ENCODE results near the gene PTPRN2.

Gene PTPRN2

DNA sequence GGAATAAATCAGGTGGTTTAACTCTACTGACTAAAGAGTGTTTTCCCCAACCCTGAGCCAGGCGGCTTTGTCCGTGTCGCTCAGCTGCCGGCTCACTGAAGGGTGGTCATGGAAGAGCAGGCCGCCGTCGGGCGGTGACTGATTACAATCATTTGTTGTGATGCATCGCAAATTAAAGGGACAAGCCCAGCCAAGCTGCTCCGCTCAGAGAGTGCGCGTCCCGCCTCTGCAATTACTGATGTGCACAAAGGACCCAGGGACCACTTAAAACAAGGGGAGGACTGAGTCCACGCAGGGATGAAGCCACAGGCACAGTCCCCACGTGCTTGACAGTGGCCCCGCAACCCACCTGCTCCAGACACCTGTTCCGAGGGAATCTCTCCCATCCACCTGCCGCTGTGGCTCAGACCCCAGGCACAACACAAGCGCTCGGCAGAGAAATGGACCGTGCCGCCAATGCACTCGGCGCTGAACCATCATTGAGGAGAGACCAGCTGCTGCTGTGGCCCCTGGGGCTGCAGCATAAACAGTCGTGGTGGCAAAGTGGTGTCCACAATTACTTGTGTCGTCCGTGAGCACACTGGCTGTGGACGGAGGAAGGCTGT is 526.5 kb downstream of the PTPRN2 start:
- TF ChIP-seq, protein P1, sequence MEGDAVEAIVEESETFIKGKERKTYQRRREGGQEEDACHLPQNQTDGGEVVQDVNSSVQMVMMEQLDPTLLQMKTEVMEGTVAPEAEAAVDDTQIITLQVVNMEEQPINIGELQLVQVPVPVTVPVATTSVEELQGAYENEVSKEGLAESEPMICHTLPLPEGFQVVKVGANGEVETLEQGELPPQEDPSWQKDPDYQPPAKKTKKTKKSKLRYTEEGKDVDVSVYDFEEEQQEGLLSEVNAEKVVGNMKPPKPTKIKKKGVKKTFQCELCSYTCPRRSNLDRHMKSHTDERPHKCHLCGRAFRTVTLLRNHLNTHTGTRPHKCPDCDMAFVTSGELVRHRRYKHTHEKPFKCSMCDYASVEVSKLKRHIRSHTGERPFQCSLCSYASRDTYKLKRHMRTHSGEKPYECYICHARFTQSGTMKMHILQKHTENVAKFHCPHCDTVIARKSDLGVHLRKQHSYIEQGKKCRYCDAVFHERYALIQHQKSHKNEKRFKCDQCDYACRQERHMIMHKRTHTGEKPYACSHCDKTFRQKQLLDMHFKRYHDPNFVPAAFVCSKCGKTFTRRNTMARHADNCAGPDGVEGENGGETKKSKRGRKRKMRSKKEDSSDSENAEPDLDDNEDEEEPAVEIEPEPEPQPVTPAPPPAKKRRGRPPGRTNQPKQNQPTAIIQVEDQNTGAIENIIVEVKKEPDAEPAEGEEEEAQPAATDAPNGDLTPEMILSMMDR (IDR thresholded peaks at IDR 0.05; ENCODE audit: low read depth, low read length): no peak
- DNase-seq (ENCODE audit: extremely low read depth, low read depth): no peak

DNA sequence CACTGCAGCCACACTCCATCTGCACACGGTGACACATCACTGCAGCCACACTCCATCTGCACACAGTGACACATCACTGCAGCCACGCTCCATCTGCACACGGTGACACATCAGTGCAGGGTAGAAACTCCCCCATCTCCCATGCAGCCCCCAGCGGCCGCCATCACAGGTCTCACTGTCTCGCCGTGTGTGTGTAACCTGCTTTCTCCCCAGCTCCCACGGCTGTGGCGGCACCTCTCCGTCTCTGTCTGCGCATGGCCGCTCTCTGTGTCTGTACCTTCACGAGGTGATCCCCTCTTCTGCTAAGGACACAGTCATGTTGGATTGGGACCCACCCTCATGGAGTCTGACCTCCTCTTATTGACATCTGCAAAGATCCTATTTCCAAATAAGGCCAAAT is 527.4 kb downstream of the PTPRN2 start:
- DNase-seq (ENCODE audit: extremely low read depth, low read depth): no peak
- TF ChIP-seq, protein P1 (IDR thresholded peaks at IDR 0.05; ENCODE audit: low read depth, low read length): no peak

DNA sequence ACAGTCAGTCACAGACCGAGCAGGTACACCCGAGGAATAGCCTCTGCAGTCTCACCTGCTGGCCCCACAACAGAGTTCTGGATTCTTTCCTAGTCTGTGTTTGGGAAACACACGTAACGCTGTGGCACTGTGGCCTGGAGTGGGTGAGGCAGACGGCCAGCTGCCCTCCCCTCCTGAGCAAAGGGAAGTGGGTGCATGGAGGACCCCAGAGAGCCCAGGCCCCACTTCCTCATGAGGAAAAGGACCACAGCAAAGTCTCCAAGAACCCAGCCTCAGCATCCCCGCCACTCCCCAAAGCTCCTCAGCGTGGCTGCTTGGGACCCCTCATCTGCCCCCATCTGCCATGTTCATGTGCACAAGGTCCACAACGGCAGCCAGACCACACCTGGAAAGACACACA is 530.2 kb downstream of the PTPRN2 start:
- TF ChIP-seq, protein P1 (IDR thresholded peaks at IDR 0.05; ENCODE audit: low read depth, low read length): no peak

DNA sequence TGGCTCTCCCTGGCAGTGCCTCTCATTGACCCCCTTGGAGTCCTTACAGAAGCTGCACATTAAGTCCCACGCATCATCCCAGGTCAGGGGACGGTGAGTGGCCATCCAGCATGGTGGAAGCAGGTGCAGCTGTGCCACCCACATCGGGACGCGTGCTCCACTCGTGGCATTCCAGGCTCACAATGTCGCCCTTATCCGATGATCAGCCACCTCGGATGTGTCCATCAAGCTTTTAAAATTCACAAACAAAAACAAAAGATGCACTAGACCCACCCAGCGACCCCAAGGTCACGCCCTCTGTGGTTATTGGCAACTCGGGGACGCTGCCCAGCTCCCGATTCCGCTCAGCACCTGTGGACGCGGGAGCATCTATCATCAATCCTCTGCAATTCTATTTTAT is 530.9 kb downstream of the PTPRN2 start:
- DNase-seq (ENCODE audit: extremely low read depth, low read depth): no peak
- TF ChIP-seq, protein P1 (IDR thresholded peaks at IDR 0.05; ENCODE audit: low read depth, low read length): no peak

More for the DNA sequence above, 530.2 kb downstream of the PTPRN2 start:
- no peak for DNase-seq (ENCODE audit: extremely low read depth, low read depth)

DNA sequence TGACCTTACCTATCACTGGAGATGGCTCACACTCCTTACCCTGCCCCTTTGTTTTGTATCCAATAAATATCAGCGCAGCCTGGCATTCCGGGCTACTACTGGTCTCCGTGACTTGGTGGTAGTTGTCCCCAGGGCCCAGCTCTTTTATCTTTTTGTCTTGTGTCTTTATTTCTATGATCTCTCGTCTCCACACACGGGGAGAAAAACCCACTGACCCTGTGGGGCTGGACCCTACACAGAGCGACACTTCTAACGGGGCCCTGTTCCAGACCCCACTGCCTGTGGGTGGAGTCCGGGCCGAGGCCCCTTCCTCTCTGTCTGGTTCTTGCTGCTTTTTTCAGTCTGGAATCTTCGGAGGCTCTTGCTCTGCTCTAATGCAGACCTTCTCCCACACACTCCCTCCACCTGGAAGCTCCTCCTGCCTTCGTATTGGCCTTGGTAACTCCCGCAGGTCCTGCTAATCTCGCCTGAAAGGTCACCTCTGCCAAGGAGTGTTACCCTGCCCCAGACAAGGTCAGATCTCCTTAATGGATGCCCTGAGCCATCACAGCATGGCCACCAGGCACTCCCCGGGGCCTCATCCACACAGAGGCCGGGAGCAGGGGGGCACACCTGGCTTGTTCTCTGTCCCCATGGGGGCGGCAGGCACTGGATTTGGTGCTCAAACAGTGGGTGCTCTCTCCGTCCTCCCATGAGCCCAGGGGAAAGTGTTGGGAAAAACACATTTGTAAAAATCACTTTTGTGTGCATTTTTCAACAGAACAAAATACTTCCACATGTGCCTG is 531.7 kb downstream of the PTPRN2 start:
- no peak for DNase-seq (ENCODE audit: extremely low read depth, low read depth)
- TF ChIP-seq, protein P1 (IDR thresholded peaks at IDR 0.05; ENCODE audit: low read depth, low read length): no peak

DNA sequence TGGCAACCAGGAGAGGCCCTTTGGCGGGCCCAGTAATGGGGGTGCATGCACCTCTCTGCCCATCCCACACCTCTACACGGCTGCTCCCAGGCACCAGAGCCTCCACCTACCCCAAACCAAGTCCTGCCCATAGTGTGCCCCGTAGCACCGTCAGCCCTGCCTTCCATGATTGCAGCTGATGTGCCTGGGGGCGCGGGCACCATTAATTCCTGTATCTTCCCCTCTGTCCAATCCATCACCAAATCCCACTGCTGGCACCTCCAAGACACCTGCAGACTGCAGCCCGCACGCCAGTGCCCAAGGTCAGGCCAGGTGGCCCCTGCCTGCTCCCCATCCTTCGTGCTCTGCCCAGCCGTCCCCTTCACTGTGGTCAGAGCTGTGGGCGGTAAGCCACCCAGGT is 533.0 kb downstream of the PTPRN2 start:
- TF ChIP-seq, protein P1 (IDR thresholded peaks at IDR 0.05; ENCODE audit: low read depth, low read length): no peak
- DNase-seq (ENCODE audit: extremely low read depth, low read depth): no peak

DNA sequence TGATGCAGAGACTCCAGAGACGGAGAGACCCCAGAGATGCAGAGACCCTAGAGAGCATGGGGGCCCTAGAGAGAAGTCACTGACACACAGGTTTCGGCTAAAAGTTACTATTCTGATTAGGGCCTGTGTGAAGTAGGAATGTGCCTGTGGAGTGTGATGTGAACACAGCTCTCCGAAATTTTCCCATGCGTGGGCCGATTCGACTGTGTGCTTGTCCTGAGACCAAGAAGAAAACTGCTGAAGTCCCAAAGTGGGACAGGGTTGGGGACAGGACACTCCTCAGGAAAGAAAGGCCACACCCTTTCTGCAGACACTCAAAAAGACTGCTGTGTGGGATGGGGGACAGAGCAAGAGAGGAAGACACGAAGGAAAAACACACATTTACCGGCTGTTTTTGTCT is 533.5 kb downstream of the PTPRN2 start:
- TF ChIP-seq, protein P1 (IDR thresholded peaks at IDR 0.05; ENCODE audit: low read depth, low read length): no peak
- no peak for DNase-seq (ENCODE audit: extremely low read depth, low read depth)

Data from AG09319 (cell line).